Measurements from ENCODE around the gene ABCA8.

Gene ABCA8

DNA sequence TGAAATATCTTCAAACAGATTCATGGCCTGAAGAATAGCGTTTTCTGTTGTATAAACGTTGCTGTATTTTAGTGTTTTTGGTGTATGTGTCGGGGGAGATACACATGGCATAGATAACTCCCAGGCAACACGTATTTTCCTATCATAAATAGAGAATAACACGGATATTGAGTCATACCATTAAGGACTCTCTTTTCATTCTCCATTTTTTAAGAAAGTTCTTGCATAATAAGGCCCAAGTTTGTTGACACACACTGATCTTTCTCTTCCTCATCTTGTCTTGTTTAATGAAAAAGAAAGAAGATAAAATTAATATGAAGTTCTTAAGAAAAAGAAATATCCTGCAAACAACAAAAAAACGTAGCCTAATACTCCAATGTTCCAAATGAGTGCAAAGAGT, 13.4 kb downstream of the ABCA8 start:
- no peak for DNase-seq

DNA sequence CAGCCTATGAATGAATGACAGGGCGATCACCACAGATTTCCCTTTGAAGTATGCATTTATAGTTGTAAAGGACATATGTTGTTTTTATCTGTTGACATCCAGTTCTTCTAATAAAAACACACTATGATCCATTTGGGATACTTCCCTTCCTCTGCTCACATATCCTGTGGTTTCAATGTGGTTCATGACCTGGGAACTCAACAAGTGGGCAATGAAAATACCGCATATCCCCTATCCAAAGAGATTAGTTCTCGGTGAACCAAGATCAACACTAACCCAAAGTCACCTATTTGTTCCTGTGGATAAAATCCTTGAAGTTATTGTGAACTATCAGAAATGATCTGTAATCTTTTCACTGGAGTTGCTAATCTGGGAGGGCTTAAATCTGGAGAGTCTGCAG, 16.0 kb downstream of the ABCA8 start:
- DNase-seq, result no peak

- DNase-seq, result no peak
Observed at GRCh38 chr17:68937890-68938514, 17.2 kb downstream of the ABCA8 start.

- DNase-seq, result no peak
Observed at GRCh38 chr17:68927516-68927915, 27.7 kb downstream of the ABCA8 start.

GRCh38 chr17:68924793-68925720, 30.1 kb downstream of the ABCA8 start:
- DNase-seq, result no peak

DNA sequence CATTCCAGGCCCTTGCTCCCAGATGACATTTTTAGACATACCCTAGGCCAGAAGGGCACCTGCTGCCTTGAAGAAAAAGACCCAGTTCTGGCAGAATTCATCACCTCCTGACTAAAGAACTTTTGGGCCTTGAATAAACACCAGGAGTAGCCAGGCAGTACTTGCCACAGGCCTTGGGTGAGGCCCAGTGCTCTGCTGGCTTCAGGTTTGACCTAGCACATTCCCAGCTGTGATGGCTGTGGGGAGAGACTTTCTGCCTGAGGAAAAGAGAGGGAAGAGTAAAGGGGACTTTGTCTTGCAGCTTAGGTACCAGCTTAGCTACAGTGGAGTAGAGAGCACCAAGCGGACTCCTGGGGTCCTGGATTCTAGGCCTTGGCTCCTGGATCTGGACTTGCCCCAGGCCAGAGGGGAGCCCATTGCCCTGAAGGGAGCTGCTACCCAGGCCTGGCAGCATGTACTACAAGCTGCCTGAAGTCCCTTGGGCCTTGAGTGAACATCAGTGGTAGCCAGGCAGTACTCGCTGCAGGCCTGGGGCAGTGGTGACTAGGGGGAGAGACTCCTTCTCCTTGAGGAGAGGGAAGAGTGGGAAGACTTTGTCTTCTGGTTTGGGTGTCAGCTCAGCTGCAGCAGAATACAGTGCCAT, 44.3 kb downstream of the ABCA8 start:
- no peak for DNase-seq

GRCh38 chr17:68910251-68910705, 44.9 kb downstream of the ABCA8 start:
- DNase-seq, result no peak

DNA sequence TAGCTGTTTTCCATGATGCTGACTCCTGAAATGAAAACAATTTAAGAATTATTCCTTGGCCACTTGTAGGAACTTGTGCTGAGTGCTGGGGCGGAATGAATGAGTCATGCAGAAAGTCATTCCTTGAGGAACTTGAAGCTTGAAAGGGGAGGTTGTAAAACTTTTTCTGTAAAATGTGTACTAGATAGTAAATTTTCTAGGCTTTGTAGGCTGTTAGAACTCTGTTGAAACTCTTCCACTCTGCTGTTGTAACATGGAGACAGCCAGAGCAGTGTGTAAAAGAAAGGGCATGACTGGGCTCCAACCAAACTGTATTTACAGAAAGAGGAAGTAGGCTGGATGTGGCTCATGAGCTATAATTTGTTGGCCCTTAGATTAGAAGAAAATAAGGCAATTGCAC, 46.1 kb downstream of the ABCA8 start:
- DNase-seq, result peak; percentile 79

DNA sequence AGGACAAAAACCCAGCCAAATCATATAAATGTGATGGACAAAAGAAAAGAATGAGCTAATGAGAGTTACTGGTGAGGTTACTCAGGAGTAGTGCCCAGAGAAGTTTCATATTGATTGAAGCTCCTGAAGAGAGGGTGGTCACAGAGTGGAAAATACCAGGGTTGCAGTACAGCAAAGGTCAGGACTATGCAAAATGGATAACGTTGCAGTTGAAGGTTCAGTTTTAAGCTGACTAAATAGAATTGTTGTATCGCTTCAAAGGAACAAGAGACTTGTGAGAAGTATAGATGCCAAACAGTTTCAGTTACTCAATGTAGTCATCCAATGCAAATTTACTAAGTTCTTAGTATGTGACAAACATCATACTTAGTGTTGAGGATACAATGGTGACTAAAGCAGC, 47.1 kb downstream of the ABCA8 start:
- no peak for DNase-seq

GRCh38 chr17:68906638-68907037, 48.6 kb downstream of the ABCA8 start:
- no peak for DNase-seq

- no peak for DNase-seq
Observed at GRCh38 chr17:68903286-68903685, 51.9 kb downstream of the ABCA8 start.

DNA sequence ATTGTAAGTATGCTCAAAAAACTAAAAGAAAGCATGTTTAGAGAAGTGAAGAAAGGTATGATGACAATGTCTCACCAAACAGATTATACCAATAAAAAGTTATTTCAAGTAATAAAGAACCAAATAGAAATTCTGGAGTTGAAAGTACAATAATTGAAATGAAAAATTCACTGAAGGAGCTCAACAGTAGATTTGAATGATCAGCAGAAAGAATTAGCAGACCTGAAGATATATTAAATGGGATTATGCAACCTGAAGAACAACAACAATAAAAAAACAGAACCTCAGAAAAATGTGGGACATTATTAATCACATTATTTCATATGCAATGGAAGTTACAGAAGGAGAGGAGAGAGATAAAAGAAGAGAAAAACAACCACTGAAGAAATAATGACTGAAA, 57.6 kb downstream of the ABCA8 start:
- DNase-seq, result no peak

DNA sequence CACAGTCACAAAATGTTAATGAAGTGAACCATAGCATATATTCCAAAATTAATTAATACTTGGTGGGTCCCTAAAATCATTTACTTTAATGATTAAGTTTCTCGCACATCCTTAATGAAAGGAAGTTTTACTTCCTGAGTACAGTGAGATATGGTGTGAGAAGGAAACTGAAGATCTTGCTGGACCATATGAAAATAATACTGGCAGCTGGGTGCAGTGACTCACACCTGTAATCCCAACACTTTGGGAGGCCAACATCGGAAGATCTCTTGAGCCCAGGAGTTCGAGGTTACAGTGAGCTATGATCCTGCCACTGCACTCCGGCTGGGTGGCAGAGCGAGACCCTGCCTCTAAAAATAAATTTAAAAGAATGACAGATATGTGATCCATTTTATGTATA, 62.5 kb downstream of the ABCA8 start:
- DNase-seq, result no peak

DNA sequence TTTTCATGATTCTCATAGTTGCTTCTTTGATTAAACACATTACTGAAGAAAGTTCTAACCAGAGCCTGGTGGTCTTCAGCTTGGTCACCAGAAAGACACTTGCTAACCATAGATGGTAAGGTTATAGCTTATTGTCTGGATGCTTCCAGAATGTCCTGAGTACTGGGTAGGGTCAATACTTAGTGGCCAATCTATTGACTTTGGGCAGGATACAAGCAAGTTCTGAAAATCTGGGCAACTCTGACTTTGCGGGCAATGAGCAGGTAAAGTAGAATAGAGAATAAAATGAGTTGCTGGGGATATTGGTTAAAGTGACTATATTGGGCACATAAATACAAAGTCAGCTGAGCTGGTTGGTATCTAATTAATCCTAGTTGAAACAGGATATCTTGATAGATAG, 63.0 kb downstream of the ABCA8 start:
- no peak for DNase-seq

- DNase-seq, result no peak
Observed at GRCh38 chr17:68886401-68886800, 68.8 kb downstream of the ABCA8 start.

- DNase-seq, result no peak
Observed at GRCh38 chr17:68884888-68885287, 70.3 kb downstream of the ABCA8 start.

GRCh38 chr17:68878226-68878885, 76.8 kb downstream of the ABCA8 start:
- no peak for DNase-seq

GRCh38 chr17:68871447-68871846, 83.7 kb downstream of the ABCA8 start:
- no peak for DNase-seq

GRCh38 chr17:68870976-68871375, 84.2 kb downstream of the ABCA8 start:
- DNase-seq, result no peak

GRCh38 chr17:68870161-68870826, 84.9 kb downstream of the ABCA8 start:
- no peak for DNase-seq

DNA sequence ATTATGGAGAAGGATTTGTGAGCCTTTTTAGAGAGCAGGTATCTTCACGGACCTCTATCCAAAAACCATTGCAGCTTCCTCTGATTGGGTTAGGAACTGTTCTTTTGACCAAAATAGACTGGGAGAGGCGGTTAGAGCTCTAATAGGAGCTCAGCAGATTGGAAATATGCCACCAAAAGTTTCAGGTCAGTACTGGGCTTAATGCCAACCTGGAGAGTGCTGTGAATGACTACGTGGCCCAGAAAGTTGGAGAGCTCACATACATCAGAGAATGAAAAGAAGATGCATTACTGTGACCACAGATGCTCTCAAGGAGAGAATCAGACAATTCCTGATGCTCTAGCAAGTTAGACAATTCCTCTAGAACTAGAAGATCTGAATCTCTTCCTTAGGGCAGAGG, 86.5 kb downstream of the ABCA8 start:
- no peak for DNase-seq

- DNase-seq, result no peak
Observed at GRCh38 chr17:68867759-68868516, 87.3 kb downstream of the ABCA8 start.

All from amniotic stem cell (primary cell).